GM18498 (cell line): ENCODE data around the gene DNAJC5.
"Not testable (repeated sequence)": the region's sequence is repeated elsewhere in the genome, so short reads cannot be mapped to it uniquely, and the experiment has no call there.

ENCODE experiments used
- ATAC-seq: cut with Tn5 transposase; IDR thresholded peaks from one replicate; pipeline ENCODE4 v1.9.1; 2021; ENCODE audit warnings: mild to moderate bottlenecking, moderate library complexity; ENCODE audit not compliant: unreplicated experiment

The DNAJC5 gene

GRCh38 chr20:63952769-63953168, 57.8 kb downstream of the DNAJC5 start:
- ATAC-seq: no peak

- ATAC-seq: no peak
Observed at GRCh38 chr20:63953764-63954429, 59.0 kb downstream of the DNAJC5 start.

DNA sequence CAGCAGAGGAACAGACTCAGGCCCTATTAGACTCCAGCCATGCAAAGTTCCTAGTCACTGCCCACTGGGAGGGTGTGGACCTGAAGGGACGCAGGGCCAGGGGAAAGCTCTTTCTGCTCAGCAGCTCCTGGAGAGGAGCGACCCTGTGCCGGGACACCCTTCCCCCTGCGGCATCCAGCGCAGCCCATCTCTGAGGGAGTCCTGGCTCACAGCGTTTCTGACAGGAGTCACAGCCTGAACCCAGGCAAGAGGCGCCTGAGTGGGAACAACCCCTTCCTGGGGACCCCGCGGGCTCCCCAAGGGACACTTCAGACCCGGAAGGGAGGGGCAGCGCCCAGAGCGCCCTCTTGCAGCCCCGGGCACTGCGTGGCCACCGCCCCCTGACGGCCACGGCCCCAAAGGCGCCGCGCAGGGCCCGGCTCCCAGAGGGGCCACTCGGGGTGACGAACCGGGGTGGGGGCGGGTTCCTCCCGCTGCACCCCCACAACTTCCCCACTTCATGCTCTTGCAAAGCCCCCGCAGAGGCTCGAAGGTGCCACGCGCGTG, 60.4 kb downstream of the DNAJC5 start:
- peak; percentile 21 for ATAC-seq

DNA sequence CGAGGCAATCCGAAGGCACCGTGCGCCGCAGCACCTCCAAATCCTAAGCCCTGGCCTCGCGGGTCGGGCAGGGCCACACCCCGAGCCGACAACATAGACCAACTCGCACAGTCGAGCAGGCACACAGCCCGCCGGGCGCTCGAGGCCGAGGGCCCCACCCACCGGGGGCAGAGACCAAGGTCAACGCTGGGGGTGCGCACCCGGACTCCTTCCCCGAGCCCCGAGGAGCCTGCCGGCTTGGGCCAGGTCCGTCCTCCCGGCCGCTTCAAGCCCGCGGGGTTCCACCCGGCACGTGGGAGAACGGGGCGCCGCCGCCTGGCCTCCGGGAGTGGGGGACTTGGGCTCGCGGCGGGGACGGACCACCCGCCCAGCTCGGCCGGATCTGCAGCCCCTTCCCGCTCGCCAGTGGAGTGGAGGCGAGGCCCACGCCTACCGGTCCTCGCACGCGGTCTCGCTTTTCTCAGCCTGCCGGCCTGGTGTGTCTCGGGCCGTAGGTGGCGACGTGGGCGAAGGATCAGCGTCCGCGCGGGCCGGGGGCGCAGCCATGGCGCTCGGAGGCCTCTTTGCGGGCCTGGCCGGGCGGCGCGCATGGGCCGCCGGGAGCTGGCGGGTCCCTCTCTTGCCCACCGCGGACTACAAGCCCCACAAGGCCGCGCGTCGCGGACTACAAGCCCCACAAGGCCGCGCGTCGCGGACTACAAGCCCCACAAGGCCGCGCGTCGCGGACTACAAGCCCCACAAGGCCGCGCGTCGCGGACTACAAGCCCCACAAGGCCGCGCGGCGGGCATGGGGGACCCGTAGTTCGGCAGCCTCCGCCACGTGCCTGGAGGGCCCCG, 61.1 kb downstream of the DNAJC5 start, which contains the start of gene UCKL1:
Gene UCKL1, minus strand, starts transcription at position 590 of the 837 bp plus-strand sequence. Its CDS starts 44 bp downstream, at position 546.
- ATAC-seq: peak; percentile 70

DNA sequence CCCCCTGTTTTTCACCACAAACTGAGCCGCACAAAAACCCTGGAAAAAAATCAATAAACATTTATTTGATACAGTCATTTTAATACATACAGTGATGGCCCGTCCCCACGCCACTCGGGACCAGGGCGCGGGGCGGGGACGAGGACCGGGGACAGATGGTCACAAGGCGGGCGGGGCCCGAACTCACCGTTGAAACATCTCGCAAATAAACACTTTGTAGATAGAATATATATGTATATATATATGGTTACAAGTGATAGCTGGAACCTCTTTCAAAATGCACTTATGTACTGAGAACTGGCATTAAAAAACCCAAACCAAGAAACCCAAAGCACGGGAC, 61.7 kb downstream of the DNAJC5 start:
- ATAC-seq: peak; percentile 8

GRCh38 chr20:63957004-63957689, 62.2 kb downstream of the DNAJC5 start:
- ATAC-seq: peak; percentile 23

DNA sequence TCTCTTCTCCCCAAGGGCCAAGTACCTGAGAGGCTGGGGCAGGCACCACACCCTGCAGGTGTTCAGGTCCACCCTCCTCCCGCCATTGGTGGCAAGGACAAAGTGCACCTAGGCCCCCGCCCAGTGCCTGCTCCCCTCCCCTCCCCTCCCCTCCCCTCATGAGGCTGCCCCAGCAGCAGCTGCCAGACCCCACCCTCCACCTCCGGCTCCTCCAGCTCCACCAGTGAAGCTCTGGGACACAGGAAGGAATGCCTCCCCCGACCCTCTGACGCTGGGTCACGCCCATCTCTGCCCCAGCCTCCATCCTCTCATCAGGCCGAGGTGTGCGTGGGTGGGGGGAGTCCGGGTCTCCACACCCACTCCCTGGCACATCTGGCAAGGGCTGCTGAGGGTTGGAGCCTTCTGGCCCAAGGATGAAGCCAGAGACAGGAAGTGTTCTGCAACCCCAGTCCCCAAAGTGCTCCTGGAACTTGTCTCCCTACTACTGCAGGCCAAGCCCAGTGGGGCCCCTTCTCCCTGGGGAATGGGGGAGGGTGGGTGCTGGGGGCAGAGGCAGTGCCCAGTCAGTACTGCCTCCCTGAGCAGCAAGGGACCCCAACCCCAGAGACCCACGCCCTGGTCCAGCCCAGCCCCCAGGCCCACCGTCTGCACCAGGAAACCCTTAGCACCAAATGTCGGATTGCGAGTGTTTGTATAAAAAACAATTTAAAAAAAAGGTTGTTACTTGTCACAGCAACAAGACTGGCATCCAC, 62.9 kb downstream of the DNAJC5 start:
- ATAC-seq: no peak

DNA sequence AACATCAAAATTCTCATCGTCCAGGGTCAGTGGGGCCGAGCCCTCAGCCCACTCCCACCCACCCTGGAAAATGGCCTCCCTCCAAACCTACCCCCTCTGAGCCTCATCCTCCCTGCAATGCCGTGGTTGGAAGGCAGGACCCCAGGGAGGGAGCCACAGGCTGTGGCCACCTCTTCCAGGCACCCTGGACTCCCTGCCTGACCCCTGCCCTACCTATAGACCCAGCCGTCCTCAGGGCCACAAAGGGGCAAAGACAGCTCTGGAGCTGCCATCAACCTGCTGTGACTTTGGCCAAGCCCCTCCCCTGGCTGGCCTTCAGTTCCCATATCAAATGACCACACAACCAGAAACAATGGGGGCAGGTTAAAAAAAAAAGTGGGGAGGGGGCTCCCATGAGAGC, 63.5 kb downstream of the DNAJC5 start:
- ATAC-seq: no peak

- no peak for ATAC-seq
Observed at GRCh38 chr20:63958964-63959698, 64.2 kb downstream of the DNAJC5 start.

DNA sequence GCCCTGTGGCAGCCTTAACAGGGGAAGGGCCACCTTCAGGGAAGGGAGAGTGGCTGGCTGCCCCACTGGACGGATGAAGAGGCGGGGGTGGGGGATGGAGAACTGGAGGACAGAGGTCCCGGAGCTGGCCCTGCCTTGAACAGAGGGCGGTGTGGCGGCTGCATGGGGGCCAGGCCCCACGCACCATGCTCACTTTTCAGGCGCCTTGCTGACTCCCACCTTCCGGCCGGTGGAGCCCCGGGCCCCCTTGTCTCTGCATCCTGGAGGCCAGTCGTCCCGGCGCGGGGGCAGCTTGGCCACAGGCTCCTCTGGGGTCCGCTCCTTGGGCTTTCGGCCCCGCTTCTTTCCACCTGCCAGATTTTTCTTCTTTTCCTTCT, 64.8 kb downstream of the DNAJC5 start:
- ATAC-seq: no peak

DNA sequence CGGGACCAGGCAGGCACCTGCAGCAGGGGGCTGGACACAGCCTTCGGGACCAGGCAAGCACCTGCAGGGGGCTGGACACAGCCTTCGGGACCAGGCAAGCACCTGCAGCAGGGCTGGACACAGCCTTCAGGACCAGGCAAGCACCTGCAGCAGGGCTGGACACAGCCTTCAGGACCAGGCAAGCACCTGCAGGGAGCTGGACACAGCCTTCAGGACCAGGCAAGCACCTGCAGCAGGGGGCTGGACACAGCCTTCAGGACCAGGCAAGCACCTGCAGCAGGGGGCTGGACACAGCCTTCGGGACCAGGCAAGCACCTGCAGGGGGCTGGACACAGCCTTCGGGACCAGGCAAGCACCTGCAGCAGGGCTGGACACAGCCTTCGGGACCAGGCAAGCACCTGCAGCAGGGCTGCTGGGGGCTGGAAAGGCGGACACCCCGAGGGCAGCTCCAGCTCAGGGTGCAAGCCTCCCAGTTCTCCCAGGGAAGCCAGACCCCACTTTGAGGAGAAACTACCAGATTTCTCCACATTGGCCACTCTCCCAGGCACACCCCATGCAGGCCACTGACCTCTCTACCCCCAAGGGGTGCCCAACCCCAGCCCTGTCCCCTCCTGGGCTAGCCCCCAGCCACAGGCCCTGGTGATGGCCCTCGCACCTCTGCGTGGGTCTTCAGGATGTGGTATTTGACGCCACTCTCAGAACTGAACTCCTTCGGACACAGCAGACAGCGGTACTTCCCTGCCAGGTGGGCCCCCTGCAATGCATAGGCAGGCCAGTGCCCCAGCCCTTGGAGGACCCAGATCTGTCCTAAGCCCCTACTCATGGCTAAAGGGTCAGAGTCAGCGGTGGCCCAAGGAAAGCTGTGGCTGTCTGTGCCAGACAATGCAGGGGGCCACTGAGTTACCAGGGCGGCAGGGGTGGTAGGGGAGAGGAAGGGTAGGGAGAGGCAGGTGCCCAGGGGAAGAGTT, 66.0 kb downstream of the DNAJC5 start:
- ATAC-seq: not testable (repeated sequence)

GRCh38 chr20:63961664-63962425, 66.9 kb downstream of the DNAJC5 start:
- no peak for ATAC-seq

- ATAC-seq: no peak
Observed at GRCh38 chr20:63962426-63963347, 67.8 kb downstream of the DNAJC5 start.

DNA sequence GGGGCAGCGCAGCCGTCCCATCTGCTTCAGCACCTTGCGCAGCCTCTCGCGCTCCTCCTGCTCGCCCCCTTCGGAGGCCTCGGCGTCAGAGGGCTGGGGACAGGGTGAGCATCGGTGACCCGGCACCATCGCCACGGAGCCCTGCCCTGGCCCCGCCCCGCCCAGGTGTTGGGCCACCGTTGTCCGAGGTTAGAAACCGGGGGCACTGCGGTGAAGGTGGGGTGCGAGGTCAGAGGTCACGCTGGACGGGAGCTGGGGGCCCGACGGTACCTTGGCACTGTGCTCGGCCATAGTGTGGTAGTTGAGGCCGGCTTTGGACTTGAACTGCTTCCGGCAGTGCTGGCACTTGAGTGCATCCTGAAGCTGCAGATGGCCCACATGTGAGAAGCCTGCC, 68.4 kb downstream of the DNAJC5 start:
- ATAC-seq: no peak

GRCh38 chr20:63963784-63964301, 68.9 kb downstream of the DNAJC5 start:
- ATAC-seq: no peak

DNA sequence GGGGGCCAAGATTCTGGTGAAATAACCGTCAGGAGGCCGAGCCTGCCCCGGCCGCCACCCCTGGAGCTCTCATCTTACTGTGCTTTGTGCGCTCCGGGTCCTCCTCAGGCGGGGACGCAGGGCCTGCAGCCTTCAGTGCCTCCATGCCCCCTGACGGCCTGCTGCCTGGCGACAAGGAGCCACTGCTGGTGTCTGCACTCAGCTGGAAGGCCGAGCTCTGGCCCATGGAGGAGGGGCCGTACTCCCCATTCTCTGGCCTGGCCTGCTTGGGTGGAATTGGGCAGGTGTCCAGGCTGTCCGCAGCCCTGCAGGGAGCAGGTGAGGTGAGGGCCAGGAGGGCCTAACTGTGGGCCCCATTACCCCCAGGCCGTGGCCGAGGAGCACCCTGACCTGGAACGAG, 69.5 kb downstream of the DNAJC5 start:
- ATAC-seq: no peak
